OCI-LY1 (cell line): ENCODE measurements around the gene SUGCT.

ENCODE experiments used
- H2AFZ ChIP-seq: fragments of 200-600 bp; sonication (generic), shearing (Covaris generic); 2 replicates; pipeline ENCODE4 v1.6.0; 2014; ENCODE audit warnings: antibody characterized with exemption, mild to moderate bottlenecking, low read length
- H3F3A ChIP-seq: fragments of 200-600 bp; sonication (generic), shearing (Covaris generic); 2 replicates; pipeline ENCODE4 v1.6.0; 2014; ENCODE audit warnings: mild to moderate bottlenecking, antibody characterized with exemption, low read length, moderate library complexity; ENCODE audit not compliant: insufficient read depth
- H3K27ac ChIP-seq: fragments of 200-600 bp; sonication (generic); 2 replicates; pipeline ENCODE4 v1.5.1; 2014; ENCODE audit warnings: low read length, mixed run types, mild to moderate bottlenecking, low read depth; ENCODE audit not compliant: poor library complexity, severe bottlenecking
- H3K27me3 ChIP-seq: fragments of 200-600 bp; sonication (generic); 2 replicates; pipeline ENCODE4 v1.6.0; 2014; ENCODE audit warnings: antibody characterized with exemption, mild to moderate bottlenecking, low read length, moderate library complexity; ENCODE audit not compliant: insufficient read depth
- H3K36me3 ChIP-seq: fragments of 200-600 bp; sonication (generic); 2 replicates; pipeline ENCODE4 v1.6.1; 2014; ENCODE audit warnings: mild to moderate bottlenecking, antibody characterized with exemption, low read length, moderate library complexity, mixed read lengths; ENCODE audit not compliant: insufficient read depth
- H3K4me1 ChIP-seq: fragments of 200-600 bp; sonication (generic); 2 replicates; pipeline ENCODE4 v1.5.1; 2014; ENCODE audit warnings: mild to moderate bottlenecking, low read length, moderate library complexity; ENCODE audit not compliant: insufficient read depth, severe bottlenecking
- H3K4me2 ChIP-seq: fragments of 200-600 bp; sonication (generic), shearing (Covaris generic); 2 replicates; pipeline ENCODE4 v1.6.1; 2014; ENCODE audit warnings: low read length
- H3K4me3 ChIP-seq: fragments of 200-600 bp; sonication (generic); 2 replicates; pipeline ENCODE4 v1.5.1; 2014; ENCODE audit warnings: low read length, low read depth, mild to moderate bottlenecking, mixed read lengths; ENCODE audit not compliant: poor library complexity, severe bottlenecking
- H3K79me2 ChIP-seq: fragments of 200-600 bp; shearing (Covaris generic); 2 replicates; pipeline ENCODE4 v1.6.1; 2016; ENCODE audit warnings: mixed run types, low read length, mixed read lengths; ENCODE audit not compliant: insufficient read depth
- H3K9ac ChIP-seq: fragments of 200-600 bp; sonication (generic), shearing (Covaris generic); 2 replicates; pipeline ENCODE4 v1.6.1; 2014; ENCODE audit warnings: mild to moderate bottlenecking, low read length, mixed read lengths
- H3K9me2 ChIP-seq: fragments of 200-600 bp; sonication (generic), shearing (Covaris generic); 2 replicates; pipeline ENCODE4 v1.6.1; 2014; ENCODE audit warnings: low read depth, mild to moderate bottlenecking, low read length, mixed read lengths
- H3K9me3 ChIP-seq: fragments of 200-600 bp; shearing (Covaris generic); 2 replicates; pipeline ENCODE4 v1.6.1; 2014; ENCODE audit warnings: low read length, mixed read lengths
- H4K20me1 ChIP-seq: fragments of 200-600 bp; sonication (generic), shearing (Covaris generic); 2 replicates; pipeline ENCODE4 v1.6.0; 2016; ENCODE audit warnings: mild to moderate bottlenecking, low read length; ENCODE audit not compliant: insufficient read depth
- EZH2 ChIP-seq: fragments of 200-600 bp; sonication (generic), shearing (Covaris generic); IDR thresholded peaks from 2 replicates; pipeline ENCODE4 v1.8.0; 2017; ENCODE audit warnings: borderline replicate concordance, mixed run types, mild to moderate bottlenecking, antibody characterized with exemption, low read length, moderate library complexity, mixed read lengths
- TF ChIP-seq, protein P1 (sequence below): fragments of 200-600 bp; sonication (generic), shearing (Covaris generic); IDR thresholded peaks from 2 replicates; pipeline ENCODE4 v1.5.1; 2017; ENCODE audit warnings: mild to moderate bottlenecking, antibody characterized with exemption, low read length, moderate library complexity, mixed read lengths

The SUGCT gene

DNA sequence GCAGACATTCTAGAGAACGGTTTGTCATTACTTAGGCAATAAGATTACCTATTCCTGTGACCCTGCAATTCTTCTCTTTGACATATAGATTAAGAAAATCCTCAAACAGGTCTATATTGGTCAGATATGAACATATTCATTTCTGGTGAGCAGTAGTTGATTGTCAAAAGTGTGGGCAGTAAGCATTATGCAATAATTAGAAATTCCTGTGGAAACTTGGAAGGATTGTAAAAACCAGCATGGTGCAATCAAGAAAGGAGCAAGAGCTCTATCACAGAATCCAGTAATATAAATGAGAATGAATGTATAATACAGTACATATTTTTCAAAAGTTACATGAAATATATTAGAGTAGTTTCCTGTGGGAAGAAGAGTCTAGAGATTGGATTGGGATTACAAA, 406.5 kb downstream of the SUGCT start:
- Histone ChIP-seq H3K9ac (no peak overlapping the region), H4K20me1 (no peaks in the 10 kb centered on the region), H3K79me2 (no peaks in the 10 kb centered on the region), H3K4me1 (no peaks in the 10 kb centered on the region), H3K27me3 (no peaks in the 10 kb centered on the region), H3K4me3 (no peak overlapping the region), H3F3A (no peaks in the 10 kb centered on the region), H3K4me2 (no peak overlapping the region), H3K36me3 (no peaks in the 10 kb centered on the region), H3K27ac (no peak overlapping the region), H3K9me2 (no peaks in the 10 kb centered on the region), H2AFZ (no peak overlapping the region), H3K9me3 (no peaks in the 10 kb centered on the region)
- no peak for TF ChIP-seq EZH2
- TF ChIP-seq, protein P1, sequence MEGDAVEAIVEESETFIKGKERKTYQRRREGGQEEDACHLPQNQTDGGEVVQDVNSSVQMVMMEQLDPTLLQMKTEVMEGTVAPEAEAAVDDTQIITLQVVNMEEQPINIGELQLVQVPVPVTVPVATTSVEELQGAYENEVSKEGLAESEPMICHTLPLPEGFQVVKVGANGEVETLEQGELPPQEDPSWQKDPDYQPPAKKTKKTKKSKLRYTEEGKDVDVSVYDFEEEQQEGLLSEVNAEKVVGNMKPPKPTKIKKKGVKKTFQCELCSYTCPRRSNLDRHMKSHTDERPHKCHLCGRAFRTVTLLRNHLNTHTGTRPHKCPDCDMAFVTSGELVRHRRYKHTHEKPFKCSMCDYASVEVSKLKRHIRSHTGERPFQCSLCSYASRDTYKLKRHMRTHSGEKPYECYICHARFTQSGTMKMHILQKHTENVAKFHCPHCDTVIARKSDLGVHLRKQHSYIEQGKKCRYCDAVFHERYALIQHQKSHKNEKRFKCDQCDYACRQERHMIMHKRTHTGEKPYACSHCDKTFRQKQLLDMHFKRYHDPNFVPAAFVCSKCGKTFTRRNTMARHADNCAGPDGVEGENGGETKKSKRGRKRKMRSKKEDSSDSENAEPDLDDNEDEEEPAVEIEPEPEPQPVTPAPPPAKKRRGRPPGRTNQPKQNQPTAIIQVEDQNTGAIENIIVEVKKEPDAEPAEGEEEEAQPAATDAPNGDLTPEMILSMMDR: no peak

DNA sequence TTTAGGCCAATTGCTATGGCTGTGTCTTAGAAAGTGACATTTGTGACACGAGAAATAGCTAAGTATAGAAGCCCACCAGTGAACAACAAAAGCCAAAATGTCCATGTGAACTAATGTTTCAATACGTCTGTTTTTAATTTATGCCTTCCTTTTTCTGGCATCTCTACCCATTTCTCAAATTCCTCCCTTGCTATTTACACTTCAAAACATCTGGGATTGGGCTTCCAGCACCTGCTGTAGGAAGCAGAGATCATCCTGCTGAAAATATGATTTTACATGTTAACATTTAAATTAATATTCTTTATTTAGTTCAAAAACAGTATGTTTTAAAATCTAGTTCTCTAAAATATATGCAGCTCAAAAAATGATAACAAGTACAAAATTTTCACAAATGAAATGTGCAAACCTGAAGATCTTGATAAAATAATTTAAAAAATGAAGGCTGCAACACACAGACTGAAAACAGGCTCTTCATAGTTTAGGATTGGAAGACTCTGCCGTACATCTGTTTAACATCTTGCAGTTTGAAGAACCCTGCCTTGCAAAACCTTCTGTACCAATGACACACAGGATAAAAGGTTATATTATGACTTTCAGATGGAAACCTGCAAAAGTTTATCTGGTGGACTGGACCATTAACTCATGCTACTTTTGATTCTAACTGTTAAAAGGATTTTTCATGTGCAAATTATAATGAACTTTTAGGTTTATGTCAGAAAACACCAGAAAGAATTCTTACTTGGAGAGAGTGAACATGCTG, 408.4 kb downstream of the SUGCT start:
- TF ChIP-seq, protein P1: no peak
- Histone ChIP-seq H3K4me3 (no peak overlapping the region), H3K4me1 (no peaks in the 10 kb centered on the region), H3K79me2 (no peaks in the 10 kb centered on the region), H3K27ac (no peak overlapping the region), H3K9me2 (no peaks in the 10 kb centered on the region), H3K9ac (no peak overlapping the region), H3F3A (no peaks in the 10 kb centered on the region), H3K4me2 (no peak overlapping the region), H3K36me3 (no peaks in the 10 kb centered on the region), H4K20me1 (no peaks in the 10 kb centered on the region), H3K27me3 (no peaks in the 10 kb centered on the region), H2AFZ (no peak overlapping the region), H3K9me3 (no peaks in the 10 kb centered on the region)

DNA sequence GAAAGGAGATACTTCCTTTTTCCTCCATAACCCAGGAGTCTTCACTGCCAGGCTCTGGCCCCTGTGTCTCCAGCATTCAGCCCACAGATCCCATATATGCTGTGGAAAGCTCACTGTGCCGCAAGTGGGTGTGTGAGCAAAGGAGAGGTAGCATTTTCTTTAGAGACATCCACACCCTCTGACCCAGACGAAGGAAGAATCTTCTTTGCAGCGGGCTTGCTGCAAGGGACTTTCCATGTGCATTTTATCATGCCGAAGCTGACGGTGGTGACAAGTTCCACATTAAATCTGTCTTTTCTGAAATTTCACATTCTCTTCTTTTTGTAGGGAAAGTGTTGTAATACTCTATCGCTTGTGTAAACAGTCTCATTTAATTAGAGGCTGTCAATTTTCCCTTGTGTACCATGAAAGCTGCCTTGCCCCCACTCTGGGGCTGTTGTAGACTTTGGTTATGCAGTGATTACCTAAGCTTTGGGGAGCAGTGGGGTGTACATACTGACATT, 409.5 kb downstream of the SUGCT start:
- Histone ChIP-seq H3K27me3 (no peaks in the 10 kb centered on the region), H3K4me1 (no peaks in the 10 kb centered on the region), H3K4me3 (no peak overlapping the region)

More for the DNA sequence above, 409.5 kb downstream of the SUGCT start:
- Histone ChIP-seq H3K27ac (no peak overlapping the region), H2AFZ (no peak overlapping the region), H3K79me2 (no peaks in the 10 kb centered on the region), H3K36me3 (no peaks in the 10 kb centered on the region), H3K9me3 (no peaks in the 10 kb centered on the region), H3K9ac (no peak overlapping the region), H4K20me1 (no peaks in the 10 kb centered on the region), H3F3A (no peaks in the 10 kb centered on the region), H3K4me2 (no peak overlapping the region), H3K9me2 (no peaks in the 10 kb centered on the region)
- TF ChIP-seq, protein P1: no peak
- TF ChIP-seq EZH2: no peak
